Lung microvascular endothelial cell (primary cell): ENCODE data around the gene PIGX. TPM values are rescaled to one million over a fixed set of nuclear protein-coding genes. Genes with fewer than 3 reads are reported as not detected.
A peak's percentile ranks its signal among the peaks of the same experiment; 100 is the strongest.

ENCODE experiments used
- DNase-seq, 2 donors: peaks; one replicate each; pipeline versions ENCODE4 v3.0.0 to v3.0.0-alpha.2; 2010; ENCODE audit warnings: low read depth in 2 of 2
- total RNA-seq: library from RNA; depleted of rRNA; stranded (reverse); fragments of >200 nt; gene quantifications from 2 replicates; pipeline ENCODE4 v1.2.1, GENCODE V29; 2014

The PIGX gene
- total RNA-seq, 1 donor from 2014 or later, result 24.6 TPM

- peak in 1 of 2 donors; percentile 5 for DNase-seq
These were observed 42.2 kb downstream of the PIGX start for GRCh38 chr3:196754091-196754981.

GRCh38 chr3:196756732-196757131 lies 44.6 kb downstream of the PIGX start:
- no peak for DNase-seq

DNA sequence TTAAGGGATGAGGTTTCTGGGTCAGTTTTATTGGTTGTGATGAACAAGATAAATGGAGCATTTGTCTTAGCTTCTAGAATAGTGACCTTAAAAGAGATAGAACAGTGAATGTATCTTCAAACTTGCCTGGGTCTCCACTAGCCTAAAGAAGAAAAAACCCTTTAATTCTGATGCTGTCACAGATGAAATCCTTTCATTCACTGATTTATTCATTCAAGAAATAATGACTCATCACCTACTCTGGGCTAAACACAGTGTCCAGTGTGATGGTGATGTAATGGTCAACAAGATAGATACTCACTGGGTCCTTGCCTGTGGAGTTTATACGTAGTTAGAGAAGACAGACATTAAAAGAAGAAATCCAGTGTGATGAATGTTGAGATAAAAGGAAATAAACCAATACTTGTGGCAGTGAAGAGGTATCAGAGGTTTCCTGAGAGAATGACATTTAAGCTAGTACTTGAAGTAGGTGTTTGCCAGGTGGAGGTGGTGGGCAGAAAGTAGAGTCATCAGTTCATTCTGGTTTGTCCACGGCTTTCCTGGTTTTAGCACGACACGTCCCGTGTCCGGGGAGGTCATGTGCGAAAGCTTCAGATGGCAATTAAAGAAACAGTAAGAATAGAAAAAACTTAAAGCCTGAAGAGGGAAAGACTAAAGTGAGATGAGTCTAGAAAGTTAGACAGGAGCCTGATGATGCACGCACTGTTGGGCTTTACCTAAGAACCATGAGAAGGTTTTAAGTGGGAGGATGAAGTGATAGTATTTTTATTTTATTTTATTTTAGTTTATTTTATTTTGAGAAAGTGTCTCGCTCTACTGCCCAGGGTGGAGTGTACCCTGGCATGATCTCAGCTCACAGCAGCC lies 45.9 kb downstream of the PIGX start:
- DNase-seq, result peak; percentile 54 to 86

GRCh38 chr3:196763179-196763578 lies 51.0 kb downstream of the PIGX start:
- no peak for DNase-seq

DNA sequence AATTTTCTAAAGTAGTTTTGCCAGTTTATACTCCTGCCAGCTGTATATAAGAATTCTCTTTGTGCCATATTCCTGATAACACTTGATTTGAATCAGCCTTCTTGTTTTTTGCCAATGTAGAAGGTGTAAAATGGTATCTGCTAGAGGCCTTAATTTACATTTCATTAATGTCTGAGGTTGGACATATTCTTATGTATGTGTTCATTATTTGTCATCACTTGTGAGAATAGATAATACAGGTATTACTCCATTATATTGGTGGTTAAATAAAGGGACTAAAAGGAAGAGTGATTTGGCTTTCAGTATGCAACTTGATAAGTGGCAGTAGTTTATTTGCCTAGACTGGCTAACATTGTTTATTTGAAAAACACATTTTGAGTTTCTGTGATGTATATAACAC lies 53.3 kb downstream of the PIGX start:
- no peak for DNase-seq

- DNase-seq, result no peak
These were observed 58.9 kb downstream of the PIGX start for GRCh38 chr3:196771067-196771466.

GRCh38 chr3:196772102-196772501 lies 59.9 kb downstream of the PIGX start:
- DNase-seq, result no peak

DNA sequence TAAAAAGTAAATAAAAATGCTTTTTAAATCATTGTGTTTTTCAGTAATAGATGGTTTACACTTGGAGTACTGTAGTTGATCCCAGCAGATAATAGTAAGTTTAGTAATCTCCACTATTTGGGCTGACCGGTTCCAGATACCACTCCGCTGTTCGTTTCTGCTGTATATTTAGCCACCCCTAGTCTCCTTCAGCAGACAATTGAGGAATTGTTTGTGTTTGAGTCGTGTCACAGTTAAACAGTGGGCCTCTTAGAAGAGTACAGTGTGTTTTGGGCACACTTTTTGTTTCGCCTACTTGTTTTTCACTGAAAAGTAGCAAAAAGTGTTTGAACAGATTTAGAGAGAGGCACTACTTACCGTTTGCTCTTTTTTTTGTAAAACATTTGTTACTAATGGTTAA lies 60.7 kb downstream of the PIGX start:
- DNase-seq, result no peak

DNA sequence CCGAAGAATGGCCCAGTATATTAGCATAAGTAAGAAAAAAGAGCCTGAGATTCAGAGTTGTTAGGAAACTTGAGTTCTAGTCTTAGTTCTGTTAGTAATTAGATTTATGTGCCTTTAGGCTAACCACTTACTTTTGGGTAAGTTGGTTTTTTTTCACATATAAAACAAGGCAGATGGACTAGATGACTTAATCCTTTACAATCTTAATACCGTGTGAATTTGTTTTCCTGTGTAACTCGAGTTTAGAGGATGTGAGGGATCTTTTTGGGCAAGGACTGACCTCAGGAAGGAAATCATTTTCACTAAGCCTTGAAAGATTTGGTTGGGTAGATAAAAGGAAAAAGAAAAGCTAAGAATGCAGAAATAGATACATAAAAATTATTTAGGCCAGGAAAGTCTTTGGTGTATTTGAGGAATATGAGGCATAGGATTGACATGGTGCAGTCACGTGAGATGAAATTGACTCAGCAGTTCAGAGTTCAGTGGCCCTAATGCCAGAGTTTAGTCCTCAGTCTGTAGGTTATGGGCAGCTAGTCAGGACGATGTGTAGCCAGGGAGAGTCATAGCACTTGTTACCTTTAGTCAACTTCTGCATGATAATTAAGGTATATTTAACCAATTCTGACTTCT lies 62.1 kb downstream of the PIGX start:
- peak; percentile 24 to 70 for DNase-seq

DNA sequence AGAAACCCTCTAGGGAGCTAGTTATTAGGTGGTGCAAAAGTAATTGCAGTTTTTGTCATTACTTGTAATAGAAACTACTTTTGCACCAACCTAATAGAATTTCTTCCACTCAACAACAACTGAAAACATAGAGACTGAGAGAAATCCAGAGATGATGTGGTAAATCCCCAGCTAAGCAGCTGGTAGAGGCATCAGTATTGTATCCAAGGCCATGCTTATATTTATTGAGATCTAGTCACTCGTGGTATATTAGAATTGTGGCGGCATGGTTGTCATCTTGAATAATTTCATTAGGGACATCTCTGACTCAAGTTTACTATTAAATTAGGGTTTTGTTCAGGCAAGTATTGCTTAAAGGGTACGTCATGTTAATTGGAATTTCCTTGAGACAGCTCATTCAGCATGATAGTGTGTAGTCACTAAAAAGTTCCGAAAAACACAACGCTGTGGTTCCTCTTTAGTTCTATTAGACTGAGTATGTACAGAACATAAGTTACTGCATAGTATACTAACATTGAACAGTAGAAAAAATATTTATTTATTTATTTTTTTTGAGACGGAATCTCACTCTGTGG lies 62.8 kb downstream of the PIGX start:
- DNase-seq, result peak in 1 of 2 donors; percentile 20

GRCh38 chr3:196775938-196776337 lies 63.8 kb downstream of the PIGX start:
- DNase-seq, result no peak

GRCh38 chr3:196777836-196778235 lies 65.7 kb downstream of the PIGX start:
- DNase-seq, result no peak

GRCh38 chr3:196778755-196779154 lies 66.6 kb downstream of the PIGX start:
- DNase-seq, result peak in 1 of 2 donors; percentile 52

DNA sequence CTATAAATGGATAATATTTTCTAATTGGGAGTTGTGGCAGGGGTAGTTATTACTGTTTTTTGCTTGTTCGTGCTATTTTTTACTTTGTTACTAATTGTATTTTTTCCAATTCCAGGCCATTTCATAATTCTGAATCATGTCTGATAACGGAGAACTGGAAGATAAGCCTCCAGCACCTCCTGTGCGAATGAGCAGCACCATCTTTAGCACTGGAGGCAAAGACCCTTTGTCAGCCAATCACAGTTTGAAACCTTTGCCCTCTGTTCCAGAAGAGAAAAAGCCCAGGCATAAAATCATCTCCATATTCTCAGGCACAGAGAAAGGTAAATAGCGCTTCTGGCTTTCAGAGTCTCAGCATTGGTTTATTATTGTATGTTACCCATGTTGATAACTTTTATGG lies 70.3 kb downstream of the PIGX start:
- no peak for DNase-seq

Other genes with a start within 250 kb of the PIGX start
- gene RNF168, start 208.6 kb upstream of the PIGX start, total RNA-seq, result 14.8 and 18.5 TPM in 2 replicates
- gene SMCO1, start 197.0 kb upstream of the PIGX start, total RNA-seq, result not detected in 2 replicates
- gene WDR53, start 143.8 kb upstream of the PIGX start, total RNA-seq, result 5.2 and 7.3 TPM in 2 replicates
- gene FBXO45, start 143.7 kb upstream of the PIGX start, total RNA-seq, result 9.2 and 11.5 TPM in 2 replicates
- gene NRROS, start 72.7 kb upstream of the PIGX start, total RNA-seq, result 4.8 and 5.7 TPM in 2 replicates
- gene CEP19, start 127 bp upstream of the PIGX start, total RNA-seq, result 3.7 and 5.6 TPM in 2 replicates
- gene PAK2, start 27.5 kb downstream of the PIGX start, total RNA-seq, result 47.9 and 55.6 TPM in 2 replicates
- 25.3 and 38.9 TPM in 2 replicates for gene SENP5, start 155.5 kb downstream of the PIGX start, total RNA-seq
- 44.5 and 49.0 TPM in 2 replicates for gene NCBP2, start 230.2 kb downstream of the PIGX start, total RNA-seq